HepG2 (cell line): ENCODE measurements around the gene PTPA.

ENCODE experiments used
- CCAR2 ChIP-seq: fragments of 200-400 bp; formaldehyde crosslinking; optimal IDR thresholded peaks from 2 replicates; pipeline ENCODE3; 2018; ENCODE audit warnings: low read depth, mild to moderate bottlenecking, low read length, moderate library complexity
- CREM ChIP-seq, 2 experiments: sonication (generic) in 1 of 2; formaldehyde crosslinking in 1 of 2; IDR thresholded peaks; 2 replicates each; pipeline versions ENCODE4 v1.4.0 to v1.6.1; 2016 to 2020; ENCODE audit warnings: antibody characterized with exemption in 1 of 2, mild to moderate bottlenecking in 1 of 2, missing genetic modification reagents in 1 of 2
- ETS1 ChIP-seq: sonication (generic); formaldehyde crosslinking; IDR thresholded peaks from 2 replicates; pipeline ENCODE4 v1.4.0; 2020; ENCODE audit warnings: missing genetic modification reagents
- HDAC6 ChIP-seq: fragments of 200-600 bp; sonication (generic); IDR thresholded peaks from 2 replicates; pipeline ENCODE4 v1.7.0; 2017; ENCODE audit warnings: mild to moderate bottlenecking, antibody characterized with exemption, low read length, low read depth
- RNF2 ChIP-seq: fragments of 450-650 bp; conservative IDR thresholded peaks from 2 replicates; pipeline ENCODE4 v1.6.1; 2016; ENCODE audit warnings: low read depth
- TRIM24 ChIP-seq: sonication (generic); formaldehyde crosslinking; IDR thresholded peaks from 2 replicates; pipeline ENCODE4 v1.8.0; 2022; ENCODE audit warnings: mild to moderate bottlenecking, missing genetic modification reagents

- TF ChIP-seq CREM (IDR thresholded peaks at IDR 0.05): no peak
- no peak for TF ChIP-seq CREM (CRISPR knock-in tag; IDR thresholded peaks at IDR 0.05)
- no peak for TF ChIP-seq ETS1 (CRISPR knock-in tag)
- no peak for TF ChIP-seq HDAC6
- TF ChIP-seq TRIM24 (CRISPR knock-in tag): no peak
- no peak for TF ChIP-seq RNF2
- TF ChIP-seq CCAR2: no peak
These were observed 30.1 kb downstream of the PTPA start for GRCh38 chr9:129141066-129142041.
